Duodenal mucosa (tissue), 2 donors: ENCODE data around the gene TUBGCP3.
"Not testable (repeated sequence)": the region's sequence is repeated elsewhere in the genome, so short reads cannot be mapped to it uniquely, and the experiment has no call there.

Experiments used
- H3K27ac ChIP-seq: one replicate; pipeline ENCODE4 v1.7.0; 2013; ENCODE audit warnings: low read depth, low read length
- H3K27me3 ChIP-seq, 2 donors: one replicate each; pipeline ENCODE4 v1.7.0; 2013; ENCODE audit warnings: low read length in 2 of 2, control low read depth in 1 of 2; ENCODE audit not compliant: insufficient read depth in 2 of 2, control insufficient read depth in 1 of 2
- H3K36me3 ChIP-seq, 2 donors: one replicate each; pipeline ENCODE4 v1.7.0; 2013; ENCODE audit warnings: low read length in 2 of 2, control low read depth in 1 of 2; ENCODE audit not compliant: insufficient read depth in 2 of 2, control insufficient read depth in 1 of 2
- H3K4me1 ChIP-seq, 2 donors: one replicate each; pipeline ENCODE4 v1.7.0; 2013; ENCODE audit warnings: low read length in 2 of 2, control low read depth in 1 of 2; ENCODE audit not compliant: insufficient read depth in 2 of 2, control insufficient read depth in 1 of 2
- H3K4me3 ChIP-seq, 2 donors: one replicate each; pipeline ENCODE4 v1.7.0; 2013; ENCODE audit warnings: low read length in 2 of 2, low read depth in 1 of 2
- H3K9ac ChIP-seq, 2 donors: one replicate each; pipeline ENCODE4 v1.7.0; 2013; ENCODE audit warnings: low read length in 2 of 2, low read depth in 1 of 2
- H3K9me3 ChIP-seq, 2 donors: one replicate each; pipeline ENCODE4 v1.7.0; 2013; ENCODE audit warnings: low read length in 2 of 2, control low read depth in 1 of 2; ENCODE audit not compliant: control insufficient read depth in 1 of 2

Gene TUBGCP3, protein sequence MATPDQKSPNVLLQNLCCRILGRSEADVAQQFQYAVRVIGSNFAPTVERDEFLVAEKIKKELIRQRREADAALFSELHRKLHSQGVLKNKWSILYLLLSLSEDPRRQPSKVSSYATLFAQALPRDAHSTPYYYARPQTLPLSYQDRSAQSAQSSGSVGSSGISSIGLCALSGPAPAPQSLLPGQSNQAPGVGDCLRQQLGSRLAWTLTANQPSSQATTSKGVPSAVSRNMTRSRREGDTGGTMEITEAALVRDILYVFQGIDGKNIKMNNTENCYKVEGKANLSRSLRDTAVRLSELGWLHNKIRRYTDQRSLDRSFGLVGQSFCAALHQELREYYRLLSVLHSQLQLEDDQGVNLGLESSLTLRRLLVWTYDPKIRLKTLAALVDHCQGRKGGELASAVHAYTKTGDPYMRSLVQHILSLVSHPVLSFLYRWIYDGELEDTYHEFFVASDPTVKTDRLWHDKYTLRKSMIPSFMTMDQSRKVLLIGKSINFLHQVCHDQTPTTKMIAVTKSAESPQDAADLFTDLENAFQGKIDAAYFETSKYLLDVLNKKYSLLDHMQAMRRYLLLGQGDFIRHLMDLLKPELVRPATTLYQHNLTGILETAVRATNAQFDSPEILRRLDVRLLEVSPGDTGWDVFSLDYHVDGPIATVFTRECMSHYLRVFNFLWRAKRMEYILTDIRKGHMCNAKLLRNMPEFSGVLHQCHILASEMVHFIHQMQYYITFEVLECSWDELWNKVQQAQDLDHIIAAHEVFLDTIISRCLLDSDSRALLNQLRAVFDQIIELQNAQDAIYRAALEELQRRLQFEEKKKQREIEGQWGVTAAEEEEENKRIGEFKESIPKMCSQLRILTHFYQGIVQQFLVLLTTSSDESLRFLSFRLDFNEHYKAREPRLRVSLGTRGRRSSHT

DNA sequence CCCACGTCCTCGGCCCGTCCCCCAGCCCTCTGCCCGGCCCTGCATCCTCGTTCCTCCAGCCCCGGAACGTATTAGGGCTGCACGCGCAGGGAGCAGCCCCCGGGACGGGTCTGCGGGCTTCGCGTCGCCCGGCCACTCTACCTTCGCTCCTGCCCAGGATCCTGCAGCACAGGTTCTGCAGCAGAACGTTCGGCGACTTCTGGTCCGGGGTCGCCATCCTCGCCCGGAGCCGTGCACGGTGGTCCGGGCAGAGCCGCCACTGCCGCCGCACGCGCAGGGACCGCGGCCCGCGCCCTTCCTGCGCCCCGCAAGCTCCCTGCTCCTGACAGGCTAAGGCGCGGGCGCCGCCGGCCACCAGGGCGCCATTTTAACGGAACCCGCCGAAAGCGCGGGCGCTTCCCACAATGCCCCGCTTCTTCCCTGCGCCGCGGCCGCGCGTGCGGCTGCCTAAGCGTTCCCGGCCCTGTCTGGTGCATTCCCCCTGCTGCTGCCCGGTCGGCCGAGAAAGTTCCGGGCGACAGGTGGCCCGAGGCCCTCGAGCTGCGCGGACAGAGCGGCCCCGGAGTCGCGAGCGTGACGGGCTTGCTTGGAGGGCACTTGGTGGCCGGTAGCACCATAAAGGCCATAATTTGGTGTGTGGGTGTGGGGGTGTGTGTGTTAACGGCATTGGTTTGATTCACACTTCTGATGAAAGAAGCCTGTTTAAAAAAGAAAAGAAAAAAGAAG is at the start of gene TUBGCP3:
Gene TUBGCP3 (minus strand): TSS at position 390 of the 726 bp plus-strand sequence. CDS start 173 bp downstream, at position 217.
- H3K4me3 ChIP-seq, result peak within 1 kb of the TSS; percentile 80 to 94
- H3K9ac ChIP-seq, result peak within 1 kb of the TSS; percentile 82 to 96
- no peaks in the 10 kb centered on the region for H3K9me3 ChIP-seq
- H3K4me1 ChIP-seq, result peaks cover 29 to 37% of the 10 kb centered on the region in 2 donors
- no peaks in the 10 kb centered on the region for H3K27me3 ChIP-seq
- H3K36me3 ChIP-seq, result no peaks in the 10 kb centered on the region
- H3K27ac ChIP-seq, result peak within 1 kb of the TSS; percentile 93

GRCh38 chr13:112637017-112637801 is 49.3 kb upstream of the TUBGCP3 start:
- H3K4me3 ChIP-seq, result no peak overlapping the region
- no peaks in the 10 kb centered on the region for H3K36me3 ChIP-seq
- no peaks in the 10 kb centered on the region for H3K9me3 ChIP-seq
- H3K4me1 ChIP-seq, result peaks cover 2 to 7% of the 10 kb centered on the region in 2 donors
- peaks cover 23 to 25% of the 10 kb centered on the region in 2 donors for H3K27me3 ChIP-seq
- no peak overlapping the region for H3K27ac ChIP-seq
- H3K9ac ChIP-seq, result no peak overlapping the region

DNA sequence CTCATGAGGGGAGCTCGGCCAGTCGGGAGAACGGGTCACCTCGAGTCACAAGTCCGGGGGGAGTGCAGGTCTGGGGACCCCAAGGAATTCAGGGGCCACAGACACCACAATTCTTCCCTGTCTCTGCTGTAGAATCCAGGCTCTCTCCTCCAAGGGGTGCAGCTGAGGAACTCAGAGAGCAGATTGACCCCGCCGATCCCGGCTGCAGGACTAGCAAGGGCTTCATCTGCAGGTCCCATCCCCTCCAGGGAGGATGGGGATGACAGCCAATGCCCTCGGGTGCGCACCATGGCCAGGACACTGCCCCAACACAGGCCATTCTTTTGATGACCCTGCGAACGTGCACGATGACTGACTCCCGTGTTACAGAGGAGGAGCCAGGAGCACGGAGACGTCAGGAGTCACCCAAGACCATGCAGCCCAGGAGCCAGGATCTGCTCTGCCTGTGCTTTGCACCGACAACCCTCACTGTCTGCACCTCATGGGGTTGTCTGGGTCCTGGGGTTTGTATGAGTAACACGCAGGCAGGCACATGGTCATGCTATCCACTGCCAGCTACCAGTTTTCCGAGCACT is 48.5 kb upstream of the TUBGCP3 start:
- H3K36me3 ChIP-seq, result no peaks in the 10 kb centered on the region
- H3K9me3 ChIP-seq, result no peaks in the 10 kb centered on the region
- H3K27ac ChIP-seq, result no peak overlapping the region
- H3K4me1 ChIP-seq, result peaks cover 2 to 7% of the 10 kb centered on the region in 2 donors
- peaks cover 23 to 25% of the 10 kb centered on the region in 2 donors for H3K27me3 ChIP-seq
- H3K9ac ChIP-seq, result no peak overlapping the region
- no peak overlapping the region for H3K4me3 ChIP-seq

- Histone ChIP-seq H3K4me1 (peaks cover 0 to 7% of the 10 kb centered on the region in 2 donors), H3K27ac (no peak overlapping the region), H3K36me3 (no peaks in the 10 kb centered on the region), H3K9ac (no peak overlapping the region), H3K27me3 (peaks cover 23 to 25% of the 10 kb centered on the region in 2 donors), H3K4me3 (no peak overlapping the region), H3K9me3 (no peaks in the 10 kb centered on the region)
Measured at GRCh38 chr13:112635323-112635722, 47.4 kb upstream of the TUBGCP3 start.

DNA sequence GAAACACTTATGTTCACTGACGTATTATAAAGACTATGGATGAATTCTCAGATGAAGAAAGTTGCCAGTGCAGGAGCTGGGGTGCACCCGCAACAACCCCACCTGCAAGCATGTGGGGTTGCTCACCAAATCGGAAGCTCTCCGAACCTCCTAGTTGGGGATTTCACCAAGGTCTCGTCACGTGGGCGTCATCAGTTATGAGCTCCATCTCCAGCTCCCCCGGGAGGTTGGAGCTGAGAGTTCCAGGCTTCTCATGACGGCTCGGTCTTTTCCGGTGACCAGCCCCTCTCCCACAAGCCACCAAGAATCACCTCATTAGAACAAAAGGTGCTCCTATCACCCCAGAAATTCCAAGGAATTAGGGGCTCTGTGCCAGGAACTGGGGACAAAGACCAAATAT is 46.1 kb upstream of the TUBGCP3 start:
- Histone ChIP-seq H3K4me3 (no peak overlapping the region), H3K27me3 (peaks cover 12 to 19% of the 10 kb centered on the region in 2 donors), H3K36me3 (no peaks in the 10 kb centered on the region), H3K9me3 (no peaks in the 10 kb centered on the region), H3K4me1 (peaks cover 0 to 7% of the 10 kb centered on the region in 2 donors), H3K27ac (no peak overlapping the region), H3K9ac (no peak overlapping the region)

GRCh38 chr13:112630226-112630625 is 42.3 kb upstream of the TUBGCP3 start:
- not testable (repeated sequence) for H3K9ac ChIP-seq, H3K4me1 ChIP-seq, H3K36me3 ChIP-seq, H3K27me3 ChIP-seq, H3K9me3 ChIP-seq, H3K27ac ChIP-seq, H3K4me3 ChIP-seq

GRCh38 chr13:112629161-112629560 is 41.2 kb upstream of the TUBGCP3 start:
- H3K36me3 ChIP-seq, result no peaks in the 10 kb centered on the region
- no peak overlapping the region for H3K27ac ChIP-seq
- no peak overlapping the region for H3K9ac ChIP-seq
- no peak overlapping the region for H3K4me3 ChIP-seq
- H3K27me3 ChIP-seq, result peaks cover 0 to 3% of the 10 kb centered on the region in 2 donors
- H3K4me1 ChIP-seq, result no peaks in the 10 kb centered on the region
- H3K9me3 ChIP-seq, result no peaks in the 10 kb centered on the region

- not testable (repeated sequence) for H3K4me3 ChIP-seq, H3K4me1 ChIP-seq, H3K9ac ChIP-seq, H3K27ac ChIP-seq, H3K36me3 ChIP-seq, H3K9me3 ChIP-seq, H3K27me3 ChIP-seq
Measured at GRCh38 chr13:112627613-112628012, 39.7 kb upstream of the TUBGCP3 start.

- Histone ChIP-seq H3K9me3 (no peaks in the 10 kb centered on the region), H3K4me3 (no peak overlapping the region), H3K27ac (no peak overlapping the region), H3K9ac (no peak overlapping the region), H3K36me3 (no peaks in the 10 kb centered on the region), H3K27me3 (no peaks in the 10 kb centered on the region), H3K4me1 (no peaks in the 10 kb centered on the region)
Measured at GRCh38 chr13:112627161-112627560, 39.2 kb upstream of the TUBGCP3 start.
